IPS-20b (cell line): Measurements from ENCODE around the gene KDSR.

Source experiments
- H3K27ac ChIP-seq: one replicate; pipeline ENCODE4 v1.5.1; 2013; ENCODE audit warnings: low read length
- H3K27me3 ChIP-seq: 2 replicates; pipeline ENCODE4 v1.6.1; 2013; ENCODE audit warnings: mild to moderate bottlenecking, low read length, inconsistent platforms; ENCODE audit not compliant: insufficient read depth
- H3K36me3 ChIP-seq: 2 replicates; pipeline ENCODE4 v1.6.1; 2013; ENCODE audit warnings: low read depth, mild to moderate bottlenecking, inconsistent platforms, low read length, moderate library complexity; ENCODE audit not compliant: insufficient read depth
- H3K4me1 ChIP-seq: 2 replicates; pipeline ENCODE4 v1.6.1; 2013; ENCODE audit warnings: mild to moderate bottlenecking, control low read depth, inconsistent platforms, low read length, moderate library complexity; ENCODE audit not compliant: insufficient read depth
- H3K4me3 ChIP-seq: 2 replicates; pipeline ENCODE4 v1.5.1; 2013; ENCODE audit warnings: mild to moderate bottlenecking, low read length, inconsistent platforms
- H3K9ac ChIP-seq: 2 replicates; pipeline ENCODE4 v1.6.1; 2013; ENCODE audit warnings: low read depth, mild to moderate bottlenecking, inconsistent platforms, low read length, moderate library complexity
- H3K9me3 ChIP-seq: 2 replicates; pipeline ENCODE4 v1.6.1; 2013; ENCODE audit warnings: mild to moderate bottlenecking, low read depth, low read length, inconsistent platforms; ENCODE audit not compliant: insufficient read depth

Gene KDSR

GRCh38 chr18:63367053-63367953, at the start of gene KDSR:
KDSR (minus strand) TSS chr18:63367206; CDS start chr18:63367118, 88 bp downstream.
- Histone ChIP-seq H3K4me1 (peaks cover 3% of the 10 kb centered on the region; the same call in 1 of the 2 replicates), H3K36me3 (peaks cover 6% of the 10 kb centered on the region), H3K4me3 (peak within 1 kb of the TSS; percentile 85), H3K27ac (no peak within 1 kb of the TSS), H3K9ac (peak within 1 kb of the TSS; percentile 64), H3K9me3 (peaks cover 12% of the 10 kb centered on the region), H3K27me3 (no peaks in the 10 kb centered on the region; the same call in 1 of the 2 replicates)

GRCh38 chr18:63412953-63413352, 45.9 kb upstream of the KDSR start:
- Histone ChIP-seq H3K4me3 (no peak overlapping the region), H3K9ac (no peak overlapping the region), H3K9me3 (no peaks in the 10 kb centered on the region), H3K27me3 (no peaks in the 10 kb centered on the region), H3K36me3 (peaks cover 65% of the 10 kb centered on the region), H3K27ac (no peak overlapping the region), H3K4me1 (no peaks in the 10 kb centered on the region)

GRCh38 chr18:63410792-63411191, 43.8 kb upstream of the KDSR start:
- H3K9ac ChIP-seq = no peak overlapping the region
- peaks cover 79% of the 10 kb centered on the region for H3K36me3 ChIP-seq
- no peaks in the 10 kb centered on the region for H3K27me3 ChIP-seq
- H3K4me3 ChIP-seq = no peak overlapping the region
- no peaks in the 10 kb centered on the region; the same call in 1 of the 2 replicates for H3K4me1 ChIP-seq
- H3K27ac ChIP-seq = no peak overlapping the region
- no peaks in the 10 kb centered on the region for H3K9me3 ChIP-seq

GRCh38 chr18:63409301-63409700, 42.3 kb upstream of the KDSR start:
- no peaks in the 10 kb centered on the region for H3K9me3 ChIP-seq
- no peak overlapping the region for H3K27ac ChIP-seq
- H3K36me3 ChIP-seq = peaks cover 72% of the 10 kb centered on the region
- no peak overlapping the region for H3K9ac ChIP-seq
- H3K27me3 ChIP-seq = no peaks in the 10 kb centered on the region
- H3K4me3 ChIP-seq = no peak overlapping the region
- no peaks in the 10 kb centered on the region; the same call in 1 of the 2 replicates for H3K4me1 ChIP-seq

GRCh38 chr18:63407734-63408133, 40.7 kb upstream of the KDSR start:
- peak overlapping the region; percentile 11; the same call in 1 of the 2 replicates for H3K9ac ChIP-seq
- H3K4me3 ChIP-seq = no peak overlapping the region
- H3K36me3 ChIP-seq = peaks cover 84% of the 10 kb centered on the region
- H3K9me3 ChIP-seq = no peaks in the 10 kb centered on the region
- H3K4me1 ChIP-seq = no peaks in the 10 kb centered on the region; the same call in 1 of the 2 replicates
- no peak overlapping the region for H3K27ac ChIP-seq
- no peaks in the 10 kb centered on the region for H3K27me3 ChIP-seq

GRCh38 chr18:63405986-63406385, 39.0 kb upstream of the KDSR start:
- H3K9me3 ChIP-seq = no peaks in the 10 kb centered on the region
- no peak overlapping the region for H3K4me3 ChIP-seq
- H3K27ac ChIP-seq = no peak overlapping the region
- H3K9ac ChIP-seq = no peak overlapping the region
- no peaks in the 10 kb centered on the region; the same call in 1 of the 2 replicates for H3K4me1 ChIP-seq
- H3K27me3 ChIP-seq = no peaks in the 10 kb centered on the region
- H3K36me3 ChIP-seq = peaks cover 90% of the 10 kb centered on the region

- Histone ChIP-seq H3K36me3 (peaks cover 88% of the 10 kb centered on the region), H3K27ac (no peak overlapping the region)
Observed at GRCh38 chr18:63402246-63403162, 35.5 kb upstream of the KDSR start.

GRCh38 chr18:63399300-63399699, 32.3 kb upstream of the KDSR start:
- H3K9ac ChIP-seq = no peak overlapping the region
- H3K27me3 ChIP-seq = no peaks in the 10 kb centered on the region
- H3K9me3 ChIP-seq = no peaks in the 10 kb centered on the region
- no peaks in the 10 kb centered on the region for H3K4me1 ChIP-seq
- H3K27ac ChIP-seq = no peak overlapping the region
- peaks cover 95% of the 10 kb centered on the region for H3K36me3 ChIP-seq
- H3K4me3 ChIP-seq = no peak overlapping the region

More at GRCh38 chr18:63402246-63403162, 35.5 kb upstream of the KDSR start:
- no peaks in the 10 kb centered on the region for H3K9me3 ChIP-seq
- H3K27me3 ChIP-seq = no peaks in the 10 kb centered on the region
- H3K4me3 ChIP-seq = no peak overlapping the region
- H3K9ac ChIP-seq = no peak overlapping the region
- no peaks in the 10 kb centered on the region; the same call in 1 of the 2 replicates for H3K4me1 ChIP-seq

GRCh38 chr18:63397349-63397748, 30.3 kb upstream of the KDSR start:
- no peaks in the 10 kb centered on the region for H3K27me3 ChIP-seq
- no peaks in the 10 kb centered on the region for H3K4me1 ChIP-seq
- no peak overlapping the region for H3K9ac ChIP-seq
- H3K27ac ChIP-seq = no peak overlapping the region
- no peaks in the 10 kb centered on the region for H3K9me3 ChIP-seq
- peaks cover 91% of the 10 kb centered on the region for H3K36me3 ChIP-seq
- H3K4me3 ChIP-seq = no peak overlapping the region

- Histone ChIP-seq H3K4me3 (no peak overlapping the region), H3K9ac (no peak overlapping the region), H3K27me3 (no peaks in the 10 kb centered on the region), H3K9me3 (no peaks in the 10 kb centered on the region), H3K36me3 (peaks cover 91% of the 10 kb centered on the region), H3K4me1 (no peaks in the 10 kb centered on the region), H3K27ac (no peak overlapping the region)
Observed at GRCh38 chr18:63395503-63395902, 28.5 kb upstream of the KDSR start.

- Histone ChIP-seq H3K27me3 (no peaks in the 10 kb centered on the region), H3K9me3 (no peaks in the 10 kb centered on the region), H3K4me3 (no peak overlapping the region), H3K9ac (no peak overlapping the region), H3K36me3 (peaks cover 91% of the 10 kb centered on the region), H3K27ac (no peak overlapping the region), H3K4me1 (no peaks in the 10 kb centered on the region)
Observed at GRCh38 chr18:63394954-63395353, 27.9 kb upstream of the KDSR start.
